ENCODE data around the gene ATP2B2. TPM values are rescaled to one million over a fixed set of nuclear protein-coding genes. Genes with fewer than 3 reads are reported as not detected.

ATP2B2 gene
- total RNA-seq, 1 experiment from 2014 or later, result not detected

DNA sequence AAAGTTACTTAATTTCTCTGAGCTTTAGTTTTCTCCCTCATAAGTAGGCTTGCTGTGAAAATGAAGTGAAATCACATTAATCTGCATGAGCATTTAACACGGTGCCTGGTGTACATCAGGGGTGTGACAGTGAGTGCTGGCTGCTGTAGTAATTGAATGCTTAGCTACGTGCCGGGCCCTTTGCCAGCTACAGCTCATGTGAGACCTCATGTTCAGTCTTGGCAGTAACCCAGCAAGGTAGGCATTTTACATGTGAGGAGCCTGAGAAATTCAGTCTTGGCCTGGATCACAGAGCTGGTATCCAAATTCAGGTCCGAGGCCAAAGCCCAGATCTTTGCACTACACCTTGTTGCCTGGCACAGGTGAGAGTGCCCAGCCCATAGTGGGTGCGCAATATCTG lies 221.7 kb downstream of the ATP2B2 start:
- TSS peak; percentile 6 for BruUV-seq (replicated peaks)
- Histone ChIP-seq H3K4me2 (ENCODE audit: low read length) (no peak overlapping the region), H3K4me1 (ENCODE audit: control insufficient read depth in 1 of 2, insufficient read depth in 2 of 2, low read length in 2 of 2) (peaks cover 0 to 9% of the 10 kb centered on the region in 2 experiments; a peak in 2 of 4 replicates), H3K9ac (ENCODE audit: low read length) (no peak overlapping the region), H3K27ac (ENCODE audit: low read depth, low read length) (no peak overlapping the region), H3K27me3 (ENCODE audit: insufficient read depth, low read length) (no peaks in the 10 kb centered on the region), H3K9me3 (ENCODE audit: control insufficient read depth in 1 of 2, insufficient read depth in 1 of 2, low read depth in 1 of 2, low read length in 2 of 2) (no peaks in the 10 kb centered on the region), H3K4me3 (replicated peaks in 1 of 2; ENCODE audit: low read depth in 1 of 2, low read length in 2 of 2) (no peak overlapping the region), H3K79me2 (ENCODE audit: insufficient read depth, low read length) (no peaks in the 10 kb centered on the region), H2AFZ (ENCODE audit: low read depth, low read length, poor library complexity, severe bottlenecking) (no peak overlapping the region), H3K9me2 (ENCODE audit: insufficient read depth) (no peaks in the 10 kb centered on the region), H4K20me1 (ENCODE audit: insufficient read depth) (0 out of 2 replicates have a peak, but pooled peaks cover 4% of the 10 kb centered on the region), H3K36me3 (ENCODE audit: control insufficient read depth in 1 of 2, insufficient read depth in 2 of 2, low read length in 2 of 2) (peaks cover 12 to 32% of the 10 kb centered on the region in 2 experiments; a peak in 3 of 4 replicates)
- intact Hi-C loops (cut with micrococcal nuclease), result no loop called here
- ATAC-seq, result no peak
- ChIA-PET POLR2A (no interaction called here), CTCF (no interaction called here), RAD21 (ENCODE audit: low non-redundant PET in 1 of 2, low total read pairs in 2 of 2, uncharacterized antibody in 2 of 2, unreplicated experiment in 2 of 2) (no interaction called here)
- DNase-seq (ENCODE audit: low read depth, low spot score), result no peak
- TF ChIP-seq POLR2AphosphoS5 (IDR thresholded peaks at IDR 0.05; ENCODE audit: low read depth, low read length) (no peak), ELF1 (IDR thresholded peaks at IDR 0.05; ENCODE audit: borderline replicate concordance, low read depth) (no peak), POLR2A (IDR thresholded peaks at IDR 0.05; ENCODE audit: borderline replicate concordance, extremely low read depth, insufficient read depth, insufficient read length) (no peak), SP1 (IDR thresholded peaks at IDR 0.05; ENCODE audit: low read depth) (no peak), ZNF274 (IDR thresholded peaks at IDR 0.05; ENCODE audit: low read depth, low read length) (no peak), RAD21 (IDR thresholded peaks at IDR 0.05; ENCODE audit: low read depth) (no peak), CBX3 (IDR thresholded peaks at IDR 0.05; ENCODE audit: low read depth) (no peak), EGR1 (IDR thresholded peaks at IDR 0.05; ENCODE audit: low read depth) (no peak)
- TF ChIP-seq, protein P1, sequence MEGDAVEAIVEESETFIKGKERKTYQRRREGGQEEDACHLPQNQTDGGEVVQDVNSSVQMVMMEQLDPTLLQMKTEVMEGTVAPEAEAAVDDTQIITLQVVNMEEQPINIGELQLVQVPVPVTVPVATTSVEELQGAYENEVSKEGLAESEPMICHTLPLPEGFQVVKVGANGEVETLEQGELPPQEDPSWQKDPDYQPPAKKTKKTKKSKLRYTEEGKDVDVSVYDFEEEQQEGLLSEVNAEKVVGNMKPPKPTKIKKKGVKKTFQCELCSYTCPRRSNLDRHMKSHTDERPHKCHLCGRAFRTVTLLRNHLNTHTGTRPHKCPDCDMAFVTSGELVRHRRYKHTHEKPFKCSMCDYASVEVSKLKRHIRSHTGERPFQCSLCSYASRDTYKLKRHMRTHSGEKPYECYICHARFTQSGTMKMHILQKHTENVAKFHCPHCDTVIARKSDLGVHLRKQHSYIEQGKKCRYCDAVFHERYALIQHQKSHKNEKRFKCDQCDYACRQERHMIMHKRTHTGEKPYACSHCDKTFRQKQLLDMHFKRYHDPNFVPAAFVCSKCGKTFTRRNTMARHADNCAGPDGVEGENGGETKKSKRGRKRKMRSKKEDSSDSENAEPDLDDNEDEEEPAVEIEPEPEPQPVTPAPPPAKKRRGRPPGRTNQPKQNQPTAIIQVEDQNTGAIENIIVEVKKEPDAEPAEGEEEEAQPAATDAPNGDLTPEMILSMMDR (IDR thresholded peaks at IDR 0.05 in 2 of 3, conservative IDR thresholded peaks at IDR 0.05 in 1 of 3; ENCODE audit: borderline replicate concordance in 1 of 3, insufficient read depth in 1 of 3, low read depth in 2 of 3, low read length in 2 of 3), result no peak
- TF ChIP-seq, protein P2, sequence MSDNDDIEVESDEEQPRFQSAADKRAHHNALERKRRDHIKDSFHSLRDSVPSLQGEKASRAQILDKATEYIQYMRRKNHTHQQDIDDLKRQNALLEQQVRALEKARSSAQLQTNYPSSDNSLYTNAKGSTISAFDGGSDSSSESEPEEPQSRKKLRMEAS (IDR thresholded peaks at IDR 0.05), result no peak

All from HCT116 (cell line).